GM12878 (cell line): ENCODE data around the gene ATP5PD. TPM values are rescaled to one million over a fixed set of nuclear protein-coding genes. Genes with fewer than 3 reads are reported as not detected.

ENCODE experiments used
- ATAC-seq: fragments of 200-7000 bp; cut with Tn5 transposase; 3 replicates; pipeline ENCODE4 v1.9.1; 2020; ENCODE audit warnings: mild to moderate bottlenecking, moderate library complexity
- BruUV-seq: library from RNA; stranded (reverse); fragments of 400-500 nt; replicated peaks from 2 replicates; lab custom pipeline; 2021; lab: Mats Ljungman, UMichigan
- CTCF ChIA-PET: fragments of 300-600 bp; sonication (Branson Sonifier 250); formaldehyde crosslinking; extraction: SDS; loops from one replicate; lab custom pipeline; 2021; ENCODE audit warnings: inconsistent platforms; lab: Yijun Ruan, JAX
- POLR2A ChIA-PET: fragments of 350-600 bp; formaldehyde crosslinking; extraction: SDS; loops from one replicate; lab custom pipeline; 2021; ENCODE audit warnings: inconsistent platforms; lab: Charles Lee
- RAD21 ChIA-PET: fragments of 300-600 bp; sonication (Branson Sonifier 250); formaldehyde crosslinking; loops from one replicate; lab custom pipeline; 2023; ENCODE audit warnings: antibody characterized with exemption; ENCODE audit not compliant: unreplicated experiment; lab: Charles Lee
- SMC1A ChIA-PET: fragments of 300-600 bp; sonication (Branson Sonifier 250); formaldehyde crosslinking; loops from one replicate; lab custom pipeline; 2023; ENCODE audit not compliant: unreplicated experiment, uncharacterized antibody; lab: Charles Lee
- DNase-seq: peaks from one replicate; pipeline ENCODE4 v3.0.0-alpha.2; 2011; ENCODE audit warnings: low read depth, low spot score
- FAIRE-seq: peaks from 3 replicates; lab custom pipeline; 2011; peaks lifted over from hg19 to GRCh38; lab: Jason Lieb, UNC
- H2AFZ ChIP-seq: 2 replicates; pipeline ENCODE4 v1.6.0; 2011; ENCODE audit warnings: low read depth, low read length, control low read depth; ENCODE audit not compliant: control insufficient read depth
- H3K27ac ChIP-seq: 2 replicates; pipeline ENCODE4 v1.5.1; 2011; ENCODE audit warnings: control low read depth; ENCODE audit not compliant: control insufficient read depth, insufficient read depth
- H3K27me3 ChIP-seq, 2 experiments: replicated peaks in 1 of 2; 2 replicates each; pipeline versions ENCODE4 v1.6.0 to v1.6.1; 2011; ENCODE audit warnings: low read length in 1 of 2; ENCODE audit not compliant: control insufficient read depth in 2 of 2, insufficient read depth in 2 of 2
- H3K36me3 ChIP-seq, 2 experiments: 2 replicates each; pipeline ENCODE4 v1.5.1; 2011; ENCODE audit warnings: low read length in 1 of 2; ENCODE audit not compliant: control insufficient read depth in 2 of 2, insufficient read depth in 2 of 2
- H3K4me1 ChIP-seq: 2 replicates; pipeline ENCODE4 v1.6.1; 2011; ENCODE audit warnings: mild to moderate bottlenecking, low read length, moderate library complexity, mixed read lengths; ENCODE audit not compliant: control insufficient read depth, insufficient read depth
- H3K4me2 ChIP-seq: 2 replicates; pipeline ENCODE4 v1.6.0; 2011; ENCODE audit warnings: control low read depth; ENCODE audit not compliant: control insufficient read depth, insufficient read depth
- H3K4me3 ChIP-seq: fragments of 200-600 bp; sonication (generic); 2 replicates; pipeline ENCODE4 v1.5.1; 2016
- H3K79me2 ChIP-seq: 2 replicates; pipeline ENCODE4 v1.6.0; 2011; ENCODE audit warnings: low read length; ENCODE audit not compliant: control insufficient read depth, insufficient read depth
- H3K9ac ChIP-seq: 2 replicates; pipeline ENCODE4 v1.8.0; 2011; ENCODE audit warnings: low read length, control low read depth, mixed read lengths; ENCODE audit not compliant: control insufficient read depth, insufficient read depth
- H3K9me3 ChIP-seq: replicated peaks from 3 replicates; pipeline ENCODE4 v1.5.1; 2011; ENCODE audit warnings: mild to moderate bottlenecking, low read length; ENCODE audit not compliant: control insufficient read depth, insufficient read depth
- H4K20me1 ChIP-seq: 2 replicates; pipeline ENCODE4 v1.6.0; 2011; ENCODE audit not compliant: control insufficient read depth, insufficient read depth
- ETV6 ChIP-seq, 2 experiments: fragments of 450-650 bp in 1 of 2; IDR thresholded peaks in 1 of 2; conservative IDR thresholded peaks in 1 of 2; 2 replicates each; pipeline ENCODE4 v1.6.1; 2014; ENCODE audit warnings: antibody characterized with exemption in 1 of 2, borderline replicate concordance in 1 of 2, low read depth in 1 of 2, mild to moderate bottlenecking in 1 of 2, moderate library complexity in 1 of 2
- FOXK2 ChIP-seq: fragments of 450-650 bp; IDR thresholded peaks from 2 replicates; pipeline ENCODE4 v1.6.1; 2017; ENCODE audit warnings: mild to moderate bottlenecking, moderate library complexity
- SIN3A ChIP-seq: IDR thresholded peaks from 2 replicates; pipeline ENCODE4 v1.6.1; 2012; ENCODE audit warnings: low read depth, low read length, improper control_type of control experiment
- ZBTB11 ChIP-seq: fragments of 450-650 bp; formaldehyde crosslinking; IDR thresholded peaks from 2 replicates; pipeline ENCODE4 v1.5.0; 2022; ENCODE audit warnings: mild to moderate bottlenecking, missing genetic modification characterization
- ZBTB40 ChIP-seq: fragments of 450-650 bp; IDR thresholded peaks from 2 replicates; pipeline ENCODE4 v1.6.1; 2016; ENCODE audit warnings: mild to moderate bottlenecking, moderate library complexity, borderline replicate concordance
- ZNF592 ChIP-seq: fragments of 450-650 bp; IDR thresholded peaks from 2 replicates; pipeline ENCODE4 v1.6.1; 2017; ENCODE audit warnings: mild to moderate bottlenecking, moderate library complexity
- ZSCAN29 ChIP-seq: fragments of 450-650 bp; IDR thresholded peaks from 2 replicates; pipeline ENCODE4 v1.6.1; 2017; ENCODE audit warnings: mild to moderate bottlenecking, moderate library complexity
- WGBS: methylation state at CpG from one replicate; pipeline ENCODE4 v1.1.6; 2016; ENCODE audit warnings: low lambda C conversion rate; ENCODE audit not compliant: insufficient replicate concordance, insufficient coverage; ENCODE audit errors: missing lambda C conversion rate; 5-methylcytosine and 5-hydroxymethylcytosine counted together
- in situ Hi-C: fragments of 300-500 bp; cut with MboI; formaldehyde crosslinking; loops from 9 replicates; pipeline ENCODE4 v1.14.3; 2018; ENCODE audit warnings: mixed read lengths
- intact Hi-C: fragments of 100-400 bp; cut with micrococcal nuclease; formaldehyde crosslinking; loops from one replicate; pipeline ENCODE4 v1.14.2; 2022; ENCODE audit not compliant: unreplicated experiment
- polyA plus RNA-seq, 11 experiments: library from polyadenylated mRNA; depleted of rRNA in 4 of 11; unstranded in 6 of 11; stranded (reverse) in 5 of 11; fragments of >200 nt; fragmentation: Nextera tagmentation in 4 of 11; fragmentation: Illumina TruSeq in 1 of 11; extraction: Ambion mirVana in 4 of 11; extraction: Trizol in 1 of 11; gene quantifications; 1 replicate in 1 of 11; 2 replicates in 10 of 11; pipeline versions ENCODE4 v1.2.1 to v1.2.3, GENCODE V29; 2011 to 2016; ENCODE audit warnings: inconsistent platforms in 2 of 11, missing spikeins in 2 of 11, low read depth in 1 of 11
- total RNA-seq, 4 experiments: library from RNA; depleted of rRNA in 3 of 4; stranded (reverse); fragments of >200 nt in 3 of 4; fragmentation: Illumina TruSeq in 1 of 4; extraction: Trizol in 1 of 4; gene quantifications; 2 replicates each; pipeline versions ENCODE4 v1.2.1 to v1.2.3, GENCODE V29; 2013 to 2021

The ATP5PD gene
- total and polyA plus RNA-seq, 10 of the 15 experiments (the other 5 are each of a cell fraction or from before 2014, with no cell fraction given): 172 to 772 (median 321) TPM

- ATAC-seq (no peak), DNase-seq (no peak), FAIRE-seq (no peak)
- Histone ChIP-seq H3K9ac (no peak overlapping the region), H4K20me1 (no peaks in the 10 kb centered on the region), H3K36me3 (no peaks in the 10 kb centered on the region; a peak in 1 of 4 replicates), H3K4me1 (peaks cover 15% of the 10 kb centered on the region), H3K27ac (no peak overlapping the region), H3K27me3 (no peaks in the 10 kb centered on the region), H3K4me2 (no peak overlapping the region), H3K79me2 (no peaks in the 10 kb centered on the region), H3K4me3 (no peak overlapping the region), H3K9me3 (no peaks in the 10 kb centered on the region), H2AFZ (no peak overlapping the region)
- POLR2A ChIA-PET: interaction anchor here (0.6 to 1.4 kb wide), 6 partner anchors 19 to 137 kb away, joined by 3 to 5 read pairs (median 4); no protein-coding TSS in a partner anchor
- RAD21 ChIA-PET: interaction anchor here (0.8 to 3.0 kb wide), 10 partner anchors 8 to 133 kb away, joined by 3 to 25 read pairs (median 6); no protein-coding TSS in a partner anchor
- WGBS: 62% methylated on average over 8 of the region's 8 CpGs
- no peak for TF ChIP-seq SIN3A
- TF ChIP-seq ZNF592: no peak
- TF ChIP-seq ZSCAN29: no peak
- TF ChIP-seq ZBTB40: no peak
- TF ChIP-seq ZBTB11: no peak
- TF ChIP-seq ETV6 (conservative IDR thresholded peaks at IDR 0.05 in 1 of 2, IDR thresholded peaks at IDR 0.05 in 1 of 2; ENCODE audit: borderline replicate concordance in 1 of 2, low read depth in 1 of 2): no peak
- no peak for TF ChIP-seq FOXK2
- intact Hi-C loops: no loop called here
- in situ Hi-C loops: no loop called here
- CTCF ChIA-PET: interaction anchor here (0.7 to 6.2 kb wide), 14 partner anchors 13 to 540 kb away, joined by 3 to 33 read pairs (median 5); partner anchors contain the start of genes MRPL58 and NT5C
- no TSS peak for BruUV-seq
- SMC1A ChIA-PET: interaction anchor here (0.6 to 2.2 kb wide), 9 partner anchors 10 to 107 kb away, joined by 3 to 12 read pairs (median 4); partner anchors contain the start of gene NT5C
Measured at GRCh38 chr17:75068750-75069149, 22.0 kb upstream of the ATP5PD start.
